Hippocampal formation (tissue), 2 donors: Measurements from ENCODE around the gene LRRC71.
"Not testable (repeated sequence)": the region's sequence is repeated elsewhere in the genome, so short reads cannot be mapped to it uniquely, and the experiment has no call there.

Experiments
- DNase-seq, 2 donors: peaks; one replicate each; lab custom pipeline; 2025; lab: John Stamatoyannopoulos, UW

LRRC71 gene

DNA sequence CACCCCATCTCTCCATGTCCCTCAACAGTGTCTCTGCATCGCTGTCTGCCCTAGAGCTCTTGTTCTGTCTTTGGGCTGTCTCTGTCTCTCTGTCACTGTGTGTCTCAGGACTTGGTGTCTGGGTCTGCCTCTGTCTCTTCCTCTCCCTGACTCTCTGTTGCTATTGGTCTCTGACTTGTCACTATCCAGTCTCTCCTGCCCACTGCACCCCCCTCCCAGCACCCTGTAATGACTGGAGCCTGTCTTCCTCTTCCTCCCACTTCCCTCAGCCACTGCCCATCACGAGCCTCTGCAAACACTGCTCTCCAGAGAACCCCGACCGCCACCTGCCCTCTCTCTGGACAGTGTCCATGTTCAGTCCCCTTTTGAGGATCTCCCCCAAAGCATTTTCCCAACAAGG, 14.8 kb upstream of the LRRC71 start:
- no peak for DNase-seq

DNA sequence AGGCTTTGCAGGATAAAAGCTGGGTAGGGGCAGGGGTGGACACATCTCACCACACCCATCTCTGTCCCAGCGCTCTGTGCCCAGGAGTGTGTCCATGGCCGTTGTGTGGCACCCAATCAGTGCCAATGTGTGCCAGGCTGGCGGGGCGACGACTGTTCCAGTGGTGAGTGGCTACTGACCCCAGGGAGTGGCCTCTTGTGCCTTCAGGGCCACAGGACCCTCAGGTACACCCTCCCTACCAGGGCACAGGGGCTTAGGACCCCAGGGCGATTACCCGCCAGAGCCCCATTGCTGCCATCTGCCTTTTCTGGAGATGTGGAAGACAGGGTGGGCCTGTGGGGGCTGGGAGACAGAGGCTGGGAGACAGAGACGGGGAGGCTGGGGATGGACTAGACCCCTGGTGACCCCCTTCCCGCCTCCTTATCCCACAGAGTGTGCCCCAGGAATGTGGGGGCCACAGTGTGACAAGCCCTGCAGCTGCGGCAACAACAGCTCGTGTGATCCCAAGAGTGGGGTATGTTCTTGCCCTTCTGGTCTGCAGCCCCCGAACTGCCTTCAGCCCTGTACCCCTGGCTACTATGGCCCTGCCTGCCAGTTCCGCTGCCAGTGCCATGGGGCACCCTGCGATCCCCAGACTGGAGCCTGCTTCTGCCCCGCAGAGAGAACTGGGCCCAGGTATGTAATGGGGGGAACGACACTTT, 14.1 kb upstream of the LRRC71 start:
- DNase-seq = no peak

GRCh38 chr1:156908541-156908940, 11.9 kb upstream of the LRRC71 start:
- no peak for DNase-seq

- no peak for DNase-seq
Measured at GRCh38 chr1:156908955-156909354, 11.5 kb upstream of the LRRC71 start.

DNA sequence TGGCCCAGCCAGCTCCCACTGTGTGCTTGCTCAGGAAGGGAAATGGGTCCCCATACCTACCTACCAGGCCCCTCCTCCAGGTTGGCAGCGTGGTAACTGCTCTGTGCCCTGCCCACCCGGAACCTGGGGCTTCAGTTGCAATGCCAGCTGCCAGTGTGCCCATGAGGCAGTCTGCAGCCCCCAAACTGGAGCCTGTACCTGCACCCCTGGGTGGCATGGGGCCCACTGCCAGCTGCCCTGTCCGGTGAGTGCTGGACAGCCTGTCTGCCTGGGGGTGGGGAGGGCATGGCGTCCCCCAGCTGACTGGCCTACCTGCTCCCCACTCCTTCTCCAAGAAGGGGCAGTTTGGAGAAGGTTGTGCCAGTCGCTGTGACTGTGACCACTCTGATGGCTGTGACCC, 10.8 kb upstream of the LRRC71 start:
- DNase-seq = no peak

- no peak for DNase-seq
Measured at GRCh38 chr1:156910309-156910782, 10.1 kb upstream of the LRRC71 start.

DNA sequence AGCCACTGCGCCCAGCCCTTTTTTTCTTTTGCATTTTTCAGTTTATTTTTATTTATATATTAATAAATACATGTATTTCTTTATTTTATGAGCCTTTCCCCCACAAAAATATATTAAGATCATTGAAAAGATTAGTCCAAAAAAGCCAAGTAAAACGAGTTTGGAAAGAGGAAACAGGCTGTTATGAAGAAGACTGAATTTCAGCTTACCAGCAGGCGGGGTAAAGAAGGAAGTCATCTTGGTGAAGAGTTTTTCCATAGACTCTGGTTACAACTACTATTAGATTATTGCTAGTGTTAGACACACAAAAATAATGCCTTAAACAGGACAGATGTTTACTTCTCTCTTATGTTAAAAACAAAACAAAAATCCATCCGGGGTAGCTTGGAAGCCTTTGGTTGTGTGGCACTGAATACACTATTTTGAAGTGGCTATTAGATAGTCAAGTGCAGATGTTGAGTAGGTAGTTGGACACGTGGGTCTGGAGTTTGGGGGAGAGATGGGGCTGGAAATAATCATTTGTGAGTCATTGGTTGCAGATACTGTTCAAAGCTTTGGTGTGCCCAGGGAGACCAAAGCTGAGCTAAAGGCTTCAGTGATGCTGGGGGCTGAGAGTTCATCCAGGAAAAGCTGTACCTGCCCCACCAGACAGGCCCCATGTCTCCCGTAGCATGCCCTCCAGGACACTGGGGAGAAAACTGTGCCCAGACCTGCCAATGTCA, 8.7 kb upstream of the LRRC71 start:
- no peak for DNase-seq

DNA sequence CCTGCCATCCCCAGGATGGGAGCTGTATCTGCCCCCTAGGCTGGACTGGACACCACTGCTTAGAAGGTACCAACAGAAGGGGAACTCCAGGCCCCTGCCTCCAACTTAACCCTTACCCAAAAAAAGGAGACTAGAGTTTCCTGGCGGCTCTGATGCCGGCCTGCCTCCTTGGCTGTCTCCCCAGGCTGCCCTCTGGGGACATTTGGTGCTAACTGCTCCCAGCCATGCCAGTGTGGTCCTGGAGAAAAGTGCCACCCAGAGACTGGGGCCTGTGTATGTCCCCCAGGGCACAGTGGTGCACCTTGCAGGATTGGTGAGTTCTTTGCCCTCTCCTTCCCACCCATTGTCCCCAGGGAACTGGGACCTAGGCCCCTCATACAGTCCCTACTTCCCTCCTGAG, 8.1 kb upstream of the LRRC71 start:
- no peak for DNase-seq

DNA sequence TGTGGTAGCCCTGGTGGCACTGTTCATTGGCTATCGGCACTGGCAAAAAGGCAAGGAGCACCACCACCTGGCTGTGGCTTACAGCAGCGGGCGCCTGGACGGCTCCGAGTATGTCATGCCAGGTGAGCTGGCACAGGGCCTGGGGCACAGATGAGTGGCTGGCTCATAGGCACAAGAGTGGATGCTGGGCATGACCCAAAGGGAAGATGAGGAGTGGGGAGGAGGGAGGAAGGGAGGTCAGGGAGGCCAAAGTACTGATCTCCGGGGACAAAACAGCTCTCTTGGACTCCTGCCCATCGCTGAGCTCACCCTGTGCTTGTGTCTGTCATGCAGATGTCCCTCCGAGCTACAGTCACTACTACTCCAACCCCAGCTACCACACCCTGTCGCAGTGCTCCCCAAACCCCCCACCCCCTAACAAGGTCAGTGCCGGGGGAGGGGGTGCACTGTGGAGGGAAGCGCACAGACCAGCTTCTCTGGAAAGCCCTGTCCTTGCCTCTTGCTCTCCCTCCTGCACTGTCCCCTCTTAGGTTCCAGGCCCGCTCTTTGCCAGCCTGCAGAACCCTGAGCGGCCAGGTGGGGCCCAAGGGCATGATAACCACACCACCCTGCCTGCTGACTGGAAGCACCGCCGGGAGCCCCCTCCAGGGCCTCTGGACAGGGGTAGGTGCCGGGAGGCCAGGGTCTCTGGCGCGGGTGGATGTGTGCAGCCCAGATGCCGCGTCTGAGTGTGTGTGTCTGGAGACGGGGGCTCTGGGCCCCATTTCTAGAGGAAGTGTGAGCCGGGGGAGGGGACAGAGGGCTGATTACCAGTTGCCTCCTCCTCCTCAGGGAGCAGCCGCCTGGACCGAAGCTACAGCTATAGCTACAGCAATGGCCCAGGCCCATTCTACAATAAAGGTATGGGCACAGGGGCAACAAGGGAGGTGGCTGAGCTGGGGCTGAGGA, 7.3 kb upstream of the LRRC71 start:
- DNase-seq = peak in 1 of 2 donors; percentile 12

DNA sequence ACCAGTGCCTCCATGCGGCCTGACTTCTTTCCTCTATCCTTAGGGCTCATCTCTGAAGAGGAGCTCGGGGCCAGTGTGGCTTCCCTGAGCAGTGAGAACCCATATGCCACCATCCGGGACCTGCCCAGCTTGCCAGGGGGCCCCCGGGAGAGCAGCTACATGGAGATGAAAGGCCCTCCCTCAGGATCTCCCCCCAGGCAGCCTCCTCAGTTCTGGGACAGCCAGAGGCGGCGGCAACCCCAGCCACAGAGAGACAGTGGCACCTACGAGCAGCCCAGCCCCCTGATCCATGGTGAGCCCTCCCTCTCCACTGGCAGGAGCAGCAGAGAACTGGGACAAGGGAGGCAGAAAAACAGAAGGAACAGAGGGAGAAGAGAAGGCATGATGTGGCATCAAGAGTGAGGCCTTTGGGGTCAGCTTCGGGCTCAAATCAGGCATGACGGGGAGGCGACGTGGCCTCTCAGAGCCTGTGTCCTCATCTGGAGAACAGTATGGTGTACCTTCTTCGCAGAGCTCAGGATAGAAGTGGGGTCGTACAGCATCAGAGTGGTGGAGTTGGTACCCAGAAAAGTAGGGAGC, 6.5 kb upstream of the LRRC71 start:
- DNase-seq = no peak

DNA sequence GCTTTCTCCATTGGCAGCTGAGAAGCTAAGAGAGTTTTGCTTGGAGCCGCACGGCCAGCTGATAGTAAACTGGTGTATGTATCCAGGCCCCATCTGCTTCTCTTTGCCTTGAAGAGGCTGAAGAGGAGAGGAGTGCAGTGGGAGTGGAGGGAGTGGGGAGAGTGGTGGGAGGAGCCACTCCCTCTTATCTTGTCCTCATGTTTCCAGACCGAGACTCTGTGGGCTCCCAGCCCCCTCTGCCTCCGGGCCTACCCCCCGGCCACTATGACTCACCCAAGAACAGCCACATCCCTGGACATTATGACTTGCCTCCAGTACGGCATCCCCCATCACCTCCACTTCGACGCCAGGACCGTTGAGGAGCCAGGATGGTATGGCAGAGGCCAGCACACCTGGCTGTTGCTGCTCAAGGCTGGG, 6.0 kb upstream of the LRRC71 start:
- DNase-seq = no peak

DNA sequence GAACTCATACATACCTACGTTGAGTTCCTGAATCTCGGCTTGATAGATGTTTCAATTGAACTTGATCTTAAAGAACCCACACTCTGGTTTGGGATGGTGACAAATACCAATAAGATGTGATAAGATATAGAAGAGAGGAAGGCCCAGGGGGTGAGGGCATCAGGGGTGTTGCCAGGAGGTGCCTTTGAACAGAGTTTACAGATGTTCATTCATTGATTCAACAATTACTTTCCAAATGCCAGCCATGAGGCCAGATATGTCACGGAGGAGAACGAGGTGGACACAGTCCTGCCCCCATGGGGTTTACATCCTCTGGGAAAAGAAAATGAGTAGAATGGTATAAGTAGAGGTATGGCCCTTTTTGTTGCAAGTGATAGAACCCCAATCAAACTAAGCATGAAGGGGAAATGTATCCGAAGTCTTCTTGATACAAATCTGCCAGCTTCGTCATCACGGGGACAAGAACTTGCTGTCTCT, 659 bp downstream of the LRRC71 start:
- no peak for DNase-seq

DNA sequence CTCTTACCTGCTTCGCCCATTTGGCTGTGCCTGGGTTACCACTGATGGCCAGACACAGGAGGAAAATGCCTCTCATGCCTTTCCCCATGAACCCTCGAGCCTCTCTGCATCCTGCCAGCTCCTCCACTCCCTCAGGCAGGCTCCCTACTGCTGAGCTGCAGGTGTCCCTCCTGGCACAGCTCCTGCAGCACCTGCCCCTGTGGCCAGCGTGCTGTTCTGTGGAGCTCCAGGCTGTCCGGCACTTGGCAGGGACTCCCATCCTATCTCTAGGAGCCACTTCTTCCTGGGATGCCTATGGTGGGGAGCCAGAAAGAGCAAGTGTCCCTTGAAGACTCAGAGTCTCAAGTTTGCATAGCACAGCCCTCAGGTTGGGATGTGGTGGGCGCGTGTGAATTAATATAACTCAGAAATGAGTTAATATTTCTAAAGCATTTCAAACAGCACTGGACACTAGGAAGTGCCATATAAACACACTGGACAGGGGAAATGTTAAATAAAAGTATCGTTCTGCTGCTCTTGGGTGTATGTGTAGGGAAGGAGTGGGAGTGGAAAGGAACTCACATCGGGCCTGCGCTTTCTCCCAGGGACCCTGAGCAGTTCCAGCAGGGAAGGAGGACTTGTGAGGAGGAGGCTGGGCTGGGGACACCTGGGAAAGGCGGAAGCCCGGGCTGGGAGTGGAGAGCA, 2.7 kb downstream of the LRRC71 start:
- DNase-seq = no peak

GRCh38 chr1:156923670-156924477, 3.4 kb downstream of the LRRC71 start:
- no peak for DNase-seq

DNA sequence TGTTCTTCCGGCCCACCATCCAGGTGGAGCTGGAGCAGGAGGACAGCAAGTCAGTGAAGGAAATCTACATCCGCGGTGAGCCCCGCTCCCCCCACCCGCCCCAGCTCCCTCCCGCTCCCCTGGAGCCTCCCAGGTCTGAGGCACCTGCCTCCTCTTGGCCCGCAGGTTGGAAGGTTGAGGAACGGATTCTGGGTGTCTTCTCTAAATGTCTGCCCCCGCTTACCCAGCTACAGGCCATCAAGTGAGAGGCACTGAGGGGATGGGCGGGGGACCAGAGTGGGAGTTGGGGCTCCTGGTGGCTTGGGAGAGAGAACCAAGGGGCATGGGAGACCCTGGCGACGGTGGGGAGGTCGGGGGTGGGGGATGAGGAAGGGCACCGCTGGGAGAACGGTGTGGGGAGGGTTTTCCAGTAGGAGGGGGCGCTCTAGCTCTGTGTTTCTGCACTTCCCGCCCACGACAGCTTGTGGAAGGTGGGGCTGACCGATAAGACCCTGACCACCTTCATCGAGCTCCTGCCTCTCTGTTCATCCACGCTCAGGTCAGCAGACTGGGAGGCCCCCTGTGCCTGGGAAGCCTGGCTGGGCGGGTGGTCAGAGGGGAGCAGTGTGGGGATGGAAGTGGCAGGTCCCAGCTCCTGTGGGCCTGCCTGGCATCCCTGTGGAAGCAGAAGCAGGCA, 4.2 kb downstream of the LRRC71 start:
- no peak for DNase-seq

DNA sequence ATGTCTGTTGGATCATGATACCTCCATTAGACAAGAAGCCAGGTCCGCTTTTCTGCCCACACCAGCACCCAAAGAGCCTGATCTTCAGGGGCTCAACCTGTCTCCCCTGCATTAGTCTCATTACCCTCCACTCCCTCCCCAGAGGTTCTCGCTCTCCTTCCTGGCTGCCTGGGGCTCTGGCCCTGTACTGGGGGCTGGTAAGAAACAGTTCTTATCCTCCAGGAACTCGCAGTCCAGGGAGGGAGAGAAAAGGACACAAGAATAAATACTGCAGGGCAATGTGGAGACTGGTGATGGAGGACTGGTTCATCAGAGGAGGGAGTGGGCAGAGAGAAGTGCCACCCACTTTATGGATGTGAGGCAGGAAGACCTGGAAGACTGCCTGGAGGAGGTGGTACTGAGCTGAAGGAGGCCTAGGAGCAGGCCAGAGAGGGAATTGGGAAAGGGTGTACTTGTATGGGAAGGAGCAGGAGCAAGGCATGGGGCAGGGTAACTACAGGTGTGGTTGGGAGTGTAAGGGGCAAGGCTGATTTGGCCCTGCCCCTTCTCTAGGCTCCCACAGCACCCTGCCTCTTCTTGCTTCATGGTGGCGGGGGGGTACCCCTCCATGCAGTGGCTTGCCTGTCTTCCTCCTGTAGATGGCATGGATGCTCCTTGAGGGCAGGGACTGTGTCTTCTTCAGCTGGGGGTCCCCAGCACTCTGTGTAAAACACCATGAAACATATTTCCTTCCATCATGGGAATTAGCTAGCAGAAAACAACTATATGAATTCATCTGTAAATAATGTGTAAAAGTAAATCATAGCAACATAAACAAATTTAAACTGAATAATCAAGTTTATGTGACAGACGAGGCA, 5.0 kb downstream of the LRRC71 start:
- DNase-seq = no peak

DNA sequence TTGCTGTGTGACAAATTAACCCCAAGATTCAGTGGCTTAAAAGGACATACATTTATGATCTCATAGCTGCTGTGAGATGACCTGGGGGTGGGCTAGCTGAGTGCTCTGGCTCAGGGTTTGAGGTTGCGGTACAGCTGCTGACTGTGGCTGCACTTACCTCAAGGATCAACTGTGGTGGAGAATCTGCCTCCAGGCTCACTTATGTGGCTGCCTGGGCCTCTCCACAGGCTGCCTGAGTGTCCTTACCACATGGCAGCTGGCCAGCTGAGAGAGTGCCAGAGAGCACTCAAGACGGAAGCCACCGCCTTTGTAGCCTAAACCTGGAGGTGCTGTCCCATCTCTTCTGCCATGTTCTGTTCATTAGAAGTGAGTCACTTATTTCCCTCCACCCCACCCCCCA, 5.7 kb downstream of the LRRC71 start:
- no peak for DNase-seq

DNA sequence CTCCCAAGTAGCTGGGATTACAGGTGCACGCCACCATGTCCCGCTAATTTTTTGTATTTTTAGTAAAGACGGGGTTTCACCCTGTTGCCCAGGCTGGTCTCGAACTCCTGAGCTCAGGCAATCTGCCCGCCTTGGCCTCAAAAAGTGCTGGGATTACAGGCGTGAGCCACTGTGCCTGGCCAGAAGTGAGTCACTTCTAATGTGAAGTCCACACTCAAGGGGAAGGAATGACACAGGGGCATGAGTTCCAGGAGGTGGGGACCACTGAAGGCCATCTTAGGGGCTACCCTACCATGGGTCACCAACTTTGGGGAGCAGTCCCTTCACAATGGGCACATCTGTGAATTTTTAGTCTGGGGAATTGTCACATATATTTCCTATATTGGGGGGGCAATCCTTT, 6.3 kb downstream of the LRRC71 start:
- DNase-seq = not testable (repeated sequence)
